ENCODE results near the gene FRMD1.

GRCh38 chr6:168041928-168042327 is 37.1 kb downstream of the FRMD1 start:
- TF ChIP-seq ZNF146 (tag by site-specific recombination; IDR thresholded peaks at IDR 0.05) (no peak), ZNF48 (tag by site-specific recombination; IDR thresholded peaks at IDR 0.05) (no peak), CTCF (tag by site-specific recombination; IDR thresholded peaks at IDR 0.05) (peak; percentile 67), MYNN (tag by site-specific recombination; IDR thresholded peaks at IDR 0.05; ENCODE audit: borderline replicate concordance) (no peak)
